Osteoblast (primary cell): ENCODE measurements around the gene DISC1. TPM values are rescaled to one million over a fixed set of nuclear protein-coding genes. Genes with fewer than 3 reads are reported as not detected.

Source experiments
- DNase-seq: peaks from one replicate; pipeline ENCODE4 v3.0.0; 2011; ENCODE audit warnings: low spot score, mixed read lengths; ENCODE audit not compliant: insufficient read length; ENCODE audit errors: missing footprints
- H2AFZ ChIP-seq: 2 replicates; pipeline ENCODE4 v1.6.0; 2011; ENCODE audit warnings: mild to moderate bottlenecking, low read length
- H3K27ac ChIP-seq: 2 replicates; pipeline ENCODE4 v1.5.1; 2011; ENCODE audit warnings: mild to moderate bottlenecking, low read depth, low read length, moderate library complexity
- H3K27me3 ChIP-seq: 2 replicates; pipeline ENCODE4 v1.6.0; 2012; ENCODE audit warnings: mild to moderate bottlenecking, control low read depth, inconsistent platforms, low read length, moderate library complexity; ENCODE audit not compliant: insufficient read depth
- H3K36me3 ChIP-seq: 2 replicates; pipeline ENCODE4 v1.5.1; 2011; ENCODE audit warnings: mild to moderate bottlenecking, low read length, control low read depth, moderate library complexity; ENCODE audit not compliant: insufficient read depth
- H3K4me1 ChIP-seq: 2 replicates; pipeline ENCODE4 v1.5.1; 2011; ENCODE audit warnings: mild to moderate bottlenecking, low read length, control low read depth, moderate library complexity; ENCODE audit not compliant: insufficient read depth
- H3K4me2 ChIP-seq: 2 replicates; pipeline ENCODE4 v1.6.0; 2011; ENCODE audit warnings: mild to moderate bottlenecking, low read length; ENCODE audit not compliant: insufficient read depth
- H3K4me3 ChIP-seq: fragments of 200-600 bp; sonication (generic); 3 replicates; pipeline ENCODE4 v1.5.1; 2012; ENCODE audit warnings: mild to moderate bottlenecking, low read length, inconsistent platforms; ENCODE audit not compliant: insufficient read depth
- H3K79me2 ChIP-seq: 2 replicates; pipeline ENCODE4 v1.6.0; 2012; ENCODE audit warnings: mild to moderate bottlenecking, low read length, control low read depth, inconsistent platforms; ENCODE audit not compliant: insufficient read depth
- H3K9me3 ChIP-seq: 2 replicates; pipeline ENCODE4 v1.5.1; 2011; ENCODE audit warnings: low read depth, low read length, control low read depth
- H4K20me1 ChIP-seq: 2 replicates; pipeline ENCODE4 v1.6.0; 2012; ENCODE audit warnings: mild to moderate bottlenecking, low read length, control low read depth; ENCODE audit not compliant: insufficient read depth
- CTCF ChIP-seq: IDR thresholded peaks from 2 replicates; pipeline ENCODE4 v1.5.1; 2011; ENCODE audit warnings: mild to moderate bottlenecking, low read depth, low read length, moderate library complexity; ENCODE audit errors: extremely low read depth
- total RNA-seq: library from RNA; depleted of rRNA; stranded (reverse); fragments of >200 nt; gene quantifications from 2 replicates; pipeline ENCODE4 v1.2.3, GENCODE V29; 2012

DISC1 gene
- total RNA-seq, 1 donor, result 11.9 TPM

GRCh38 chr1:231866392-231867331 lies 240.1 kb downstream of the DISC1 start:
- no peak for DNase-seq

GRCh38 chr1:231867607-231868006 lies 241.0 kb downstream of the DISC1 start:
- no peak overlapping the region for H3K27ac ChIP-seq

More at GRCh38 chr1:231866392-231867331, 240.1 kb downstream of the DISC1 start:
- TF ChIP-seq CTCF, result peak; percentile 91
- no peak overlapping the region for H2AFZ ChIP-seq
- no peak overlapping the region for H3K4me3 ChIP-seq
- no peaks in the 10 kb centered on the region for H4K20me1 ChIP-seq
- H3K4me2 ChIP-seq, result no peak overlapping the region
- no peak overlapping the region for H3K27ac ChIP-seq
- no peaks in the 10 kb centered on the region for H3K9me3 ChIP-seq
- no peaks in the 10 kb centered on the region for H3K79me2 ChIP-seq
- H3K27me3 ChIP-seq, result no peaks in the 10 kb centered on the region
- H3K4me1 ChIP-seq, result peaks cover 5% of the 10 kb centered on the region
- H3K36me3 ChIP-seq, result no peaks in the 10 kb centered on the region

GRCh38 chr1:231869364-231869763 lies 242.8 kb downstream of the DISC1 start:
- Histone ChIP-seq H3K9me3 (no peaks in the 10 kb centered on the region), H3K79me2 (no peaks in the 10 kb centered on the region), H2AFZ (no peak overlapping the region), H3K4me3 (no peak overlapping the region), H4K20me1 (no peaks in the 10 kb centered on the region), H3K4me1 (peaks cover 9% of the 10 kb centered on the region), H3K27ac (no peak overlapping the region), H3K4me2 (no peak overlapping the region), H3K36me3 (no peaks in the 10 kb centered on the region), H3K27me3 (no peaks in the 10 kb centered on the region)
- TF ChIP-seq CTCF, result no peak
- DNase-seq, result no peak

More at GRCh38 chr1:231867607-231868006, 241.0 kb downstream of the DISC1 start:
- no peaks in the 10 kb centered on the region for H3K79me2 ChIP-seq
- DNase-seq, result no peak
- no peak overlapping the region for H2AFZ ChIP-seq
- no peak for TF ChIP-seq CTCF
- peaks cover 5% of the 10 kb centered on the region for H3K4me1 ChIP-seq
- no peaks in the 10 kb centered on the region for H3K9me3 ChIP-seq
- H3K27me3 ChIP-seq, result no peaks in the 10 kb centered on the region
- H3K4me3 ChIP-seq, result no peak overlapping the region
- no peak overlapping the region for H3K4me2 ChIP-seq
- no peaks in the 10 kb centered on the region for H4K20me1 ChIP-seq
- no peaks in the 10 kb centered on the region for H3K36me3 ChIP-seq

GRCh38 chr1:231871471-231871870 lies 244.9 kb downstream of the DISC1 start:
- Histone ChIP-seq H3K27ac (no peak overlapping the region), H3K4me3 (no peak overlapping the region), H3K9me3 (no peaks in the 10 kb centered on the region), H4K20me1 (no peaks in the 10 kb centered on the region), H3K79me2 (no peaks in the 10 kb centered on the region), H3K36me3 (no peaks in the 10 kb centered on the region), H3K27me3 (no peaks in the 10 kb centered on the region), H2AFZ (no peak overlapping the region), H3K4me2 (no peak overlapping the region), H3K4me1 (peaks cover 9% of the 10 kb centered on the region)
- TF ChIP-seq CTCF, result no peak
- no peak for DNase-seq
